ENCODE results near the gene SGMS1.

DNA sequence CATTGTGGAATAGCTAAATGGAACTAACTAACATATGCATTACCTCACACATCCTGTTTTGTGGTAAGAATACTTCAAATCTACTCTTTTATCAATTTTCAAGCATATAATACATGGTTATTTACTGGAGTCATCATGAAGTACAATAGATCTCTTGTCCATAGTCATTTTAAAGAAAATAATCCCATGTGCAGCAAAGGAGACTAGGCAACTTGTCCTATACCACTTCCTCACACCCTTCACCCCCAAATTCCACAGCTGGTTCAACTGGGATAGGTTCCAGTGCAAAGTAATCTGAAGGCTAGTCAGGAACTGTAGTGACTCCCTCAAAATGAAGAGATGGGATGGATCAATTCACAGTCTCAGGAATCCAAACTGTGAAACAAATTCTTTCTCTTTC is 176.1 kb downstream of the SGMS1 start:
- TF ChIP-seq POLR2AphosphoS5 (IDR thresholded peaks at IDR 0.05; ENCODE audit: insufficient read depth in 1 of 2, low read depth in 1 of 2) (no peak), POLR2A (IDR thresholded peaks at IDR 0.05) (no peak)
- TF ChIP-seq, protein P1, sequence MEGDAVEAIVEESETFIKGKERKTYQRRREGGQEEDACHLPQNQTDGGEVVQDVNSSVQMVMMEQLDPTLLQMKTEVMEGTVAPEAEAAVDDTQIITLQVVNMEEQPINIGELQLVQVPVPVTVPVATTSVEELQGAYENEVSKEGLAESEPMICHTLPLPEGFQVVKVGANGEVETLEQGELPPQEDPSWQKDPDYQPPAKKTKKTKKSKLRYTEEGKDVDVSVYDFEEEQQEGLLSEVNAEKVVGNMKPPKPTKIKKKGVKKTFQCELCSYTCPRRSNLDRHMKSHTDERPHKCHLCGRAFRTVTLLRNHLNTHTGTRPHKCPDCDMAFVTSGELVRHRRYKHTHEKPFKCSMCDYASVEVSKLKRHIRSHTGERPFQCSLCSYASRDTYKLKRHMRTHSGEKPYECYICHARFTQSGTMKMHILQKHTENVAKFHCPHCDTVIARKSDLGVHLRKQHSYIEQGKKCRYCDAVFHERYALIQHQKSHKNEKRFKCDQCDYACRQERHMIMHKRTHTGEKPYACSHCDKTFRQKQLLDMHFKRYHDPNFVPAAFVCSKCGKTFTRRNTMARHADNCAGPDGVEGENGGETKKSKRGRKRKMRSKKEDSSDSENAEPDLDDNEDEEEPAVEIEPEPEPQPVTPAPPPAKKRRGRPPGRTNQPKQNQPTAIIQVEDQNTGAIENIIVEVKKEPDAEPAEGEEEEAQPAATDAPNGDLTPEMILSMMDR (IDR thresholded peaks at IDR 0.05), result no peak

Data from vagina (tissue), 2 donors.